HG02763 (cell line): ENCODE data around the gene MACROD1.

ENCODE experiments used
- ATAC-seq: cut with Tn5 transposase; IDR thresholded peaks from one replicate; pipeline ENCODE4 v1.9.1; 2021; ENCODE audit warnings: mild to moderate bottlenecking, moderate library complexity; ENCODE audit not compliant: unreplicated experiment

MACROD1 gene

GRCh38 chr11:64114231-64114630, 51.7 kb downstream of the MACROD1 start:
- ATAC-seq: no peak

- ATAC-seq: no peak
These were observed 52.5 kb downstream of the MACROD1 start for GRCh38 chr11:64113462-64113780.

GRCh38 chr11:64112771-64113461, 53.0 kb downstream of the MACROD1 start:
- ATAC-seq: no peak

GRCh38 chr11:64110465-64111375, 55.2 kb downstream of the MACROD1 start:
- no peak for ATAC-seq

GRCh38 chr11:64109332-64109731, 56.6 kb downstream of the MACROD1 start:
- ATAC-seq: no peak

- ATAC-seq: no peak
These were observed 58.6 kb downstream of the MACROD1 start for GRCh38 chr11:64107303-64107702.

- no peak for ATAC-seq
These were observed 61.3 kb downstream of the MACROD1 start for GRCh38 chr11:64104632-64105031.

- no peak for ATAC-seq
These were observed 62.5 kb downstream of the MACROD1 start for GRCh38 chr11:64103277-64103985.

GRCh38 chr11:64102005-64102738, 63.7 kb downstream of the MACROD1 start:
- ATAC-seq: no peak

GRCh38 chr11:64101461-64101860, 64.5 kb downstream of the MACROD1 start:
- no peak for ATAC-seq

- ATAC-seq: no peak
These were observed 65.0 kb downstream of the MACROD1 start for GRCh38 chr11:64100782-64101353.

- ATAC-seq: no peak
These were observed 65.6 kb downstream of the MACROD1 start for GRCh38 chr11:64100360-64100759.

GRCh38 chr11:64099436-64099835, 66.5 kb downstream of the MACROD1 start:
- ATAC-seq: no peak

- no peak for ATAC-seq
These were observed 67.5 kb downstream of the MACROD1 start for GRCh38 chr11:64098318-64098831.

- ATAC-seq: no peak
These were observed 68.2 kb downstream of the MACROD1 start for GRCh38 chr11:64097468-64098317.

- no peak for ATAC-seq
These were observed 69.1 kb downstream of the MACROD1 start for GRCh38 chr11:64096835-64097234.

GRCh38 chr11:64095949-64096348, 70.0 kb downstream of the MACROD1 start:
- no peak for ATAC-seq

GRCh38 chr11:64095273-64095817, 70.6 kb downstream of the MACROD1 start:
- ATAC-seq: no peak
